HepG2 (cell line): ENCODE data around the gene ENTPD2. TPM values are rescaled to one million over a fixed set of nuclear protein-coding genes. Genes with fewer than 3 reads are reported as not detected.
A peak's percentile ranks its signal among the peaks of the same experiment; 100 is the strongest.

Experiments used
- BHLHE40 ChIP-seq: IDR thresholded peaks from 2 replicates; pipeline ENCODE4 v1.6.1; 2011; ENCODE audit warnings: low read length, improper control_type of control experiment
- DRAP1 ChIP-seq: IDR thresholded peaks from 2 replicates; pipeline ENCODE4 v1.6.1; 2016; ENCODE audit warnings: missing genetic modification reagents, missing compliant biosample characterization
- EEA1 ChIP-seq: sonication (generic); formaldehyde crosslinking; IDR thresholded peaks from 2 replicates; pipeline ENCODE4 v1.5.1; 2020; ENCODE audit warnings: mild to moderate bottlenecking, missing genetic modification reagents, borderline replicate concordance
- FOXK1 ChIP-seq: sonication (generic); formaldehyde crosslinking; IDR thresholded peaks from 2 replicates; pipeline ENCODE4 v1.4.0; 2020; ENCODE audit warnings: low read depth, missing genetic modification reagents, borderline replicate concordance
- NFKBIZ ChIP-seq: IDR thresholded peaks from 2 replicates; pipeline ENCODE4 v1.6.1; 2018; ENCODE audit warnings: missing genetic modification reagents, missing compliant biosample characterization
- NKX3-1 ChIP-seq: sonication (generic); formaldehyde crosslinking; IDR thresholded peaks from 2 replicates; pipeline ENCODE4 v1.5.0; 2020; ENCODE audit warnings: missing genetic modification reagents
- NONO ChIP-seq, 2 experiments: fragments of 450-650 bp in 1 of 2; sonication (generic) in 1 of 2; formaldehyde crosslinking in 1 of 2; IDR thresholded peaks in 1 of 2; conservative IDR thresholded peaks in 1 of 2; 2 replicates each; pipeline versions ENCODE4 v1.6.1 to v1.8.0; 2017 to 2022; ENCODE audit warnings: mild to moderate bottlenecking in 1 of 2, missing genetic modification reagents in 1 of 2, moderate library complexity in 1 of 2
- RORA ChIP-seq: sonication (generic); formaldehyde crosslinking; IDR thresholded peaks from 2 replicates; pipeline ENCODE4 v1.5.0; 2020; ENCODE audit warnings: mild to moderate bottlenecking, missing genetic modification reagents, moderate library complexity
- SALL1 ChIP-seq: sonication (generic); formaldehyde crosslinking; IDR thresholded peaks from 2 replicates; pipeline ENCODE4 v1.8.0; 2022; ENCODE audit warnings: mild to moderate bottlenecking, missing genetic modification reagents
- SIN3A ChIP-seq: IDR thresholded peaks from 2 replicates; pipeline ENCODE4 v1.6.1; 2011; ENCODE audit warnings: low read depth, mild to moderate bottlenecking, control low read depth, low read length, borderline replicate concordance
- SMAD3 ChIP-seq: sonication (generic); formaldehyde crosslinking; IDR thresholded peaks from 2 replicates; pipeline ENCODE4 v1.4.0; 2020; ENCODE audit warnings: missing genetic modification reagents
- STAG1 ChIP-seq: sonication (generic); formaldehyde crosslinking; IDR thresholded peaks from 2 replicates; pipeline ENCODE4 v1.4.0; 2020; ENCODE audit warnings: missing genetic modification reagents
- TSC22D2 ChIP-seq: sonication (generic); formaldehyde crosslinking; IDR thresholded peaks from 2 replicates; pipeline ENCODE4 v1.5.1; 2020; ENCODE audit warnings: missing genetic modification reagents, mild to moderate bottlenecking, borderline replicate concordance
- ZNF274 ChIP-seq: sonication (generic); formaldehyde crosslinking; IDR thresholded peaks from 2 replicates; pipeline ENCODE4 v1.5.1; 2020; ENCODE audit warnings: mild to moderate bottlenecking, missing genetic modification reagents
- ZNF331 ChIP-seq: sonication (generic); formaldehyde crosslinking; IDR thresholded peaks from 2 replicates; pipeline ENCODE4 v1.4.0; 2020; ENCODE audit warnings: missing genetic modification reagents
- ZNF615 ChIP-seq: sonication (generic); formaldehyde crosslinking; IDR thresholded peaks from 2 replicates; pipeline ENCODE4 v1.5.0; 2020; ENCODE audit warnings: mild to moderate bottlenecking, missing genetic modification reagents, borderline replicate concordance
- ZNF879 ChIP-seq: sonication (generic); formaldehyde crosslinking; IDR thresholded peaks from 2 replicates; pipeline ENCODE4 v1.8.1; 2023; ENCODE audit warnings: missing genetic modification reagents
- polyA plus RNA-seq, 8 experiments: library from polyadenylated mRNA; depleted of rRNA in 3 of 8; stranded (reverse) in 7 of 8; unstranded in 1 of 8; fragments of >200 nt; fragmentation: Illumina TruSeq in 4 of 8; extraction: Trizol in 4 of 8; gene quantifications; 2 replicates each; pipeline versions ENCODE4 v1.2.1 to v1.2.3, GENCODE V29; 2011 to 2016; ENCODE audit warnings: low read depth in 4 of 8, missing spikeins in 1 of 8, mixed read lengths in 1 of 8; ENCODE audit not compliant: insufficient read depth in 1 of 8
- total RNA-seq, 5 experiments: library from RNA; depleted of rRNA; stranded (reverse); fragments of >200 nt; fragmentation: Illumina TruSeq; extraction: Trizol; gene quantifications; 2 replicates each; pipeline ENCODE4 v1.2.3, GENCODE V29; 2016; ENCODE audit warnings: low read depth in 1 of 5
- TF ChIP-seq, protein P1 (sequence below): sonication (generic); formaldehyde crosslinking; IDR thresholded peaks from 2 replicates; pipeline ENCODE4 v1.4.0; 2020; ENCODE audit warnings: missing genetic modification reagents
- TF ChIP-seq, protein P2 (sequence below): sonication (generic); formaldehyde crosslinking; IDR thresholded peaks from 2 replicates; pipeline ENCODE4 v1.4.0; 2020; ENCODE audit warnings: missing genetic modification reagents
- TF ChIP-seq, protein P3 (sequence below): sonication (generic); formaldehyde crosslinking; IDR thresholded peaks from 2 replicates; pipeline ENCODE4 v1.5.0; 2020; ENCODE audit warnings: missing genetic modification reagents
- TF ChIP-seq, protein P4 (sequence below): sonication (generic); formaldehyde crosslinking; IDR thresholded peaks from 2 replicates; pipeline ENCODE4 v1.9.0; 2022; ENCODE audit warnings: missing genetic modification reagents, mild to moderate bottlenecking, borderline replicate concordance

ENTPD2 gene
- total and polyA plus RNA-seq, 2 of the 13 experiments (the other 11 are each of a cell fraction or from before 2014, with no cell fraction given), result 0.95 to 3.2 TPM

DNA sequence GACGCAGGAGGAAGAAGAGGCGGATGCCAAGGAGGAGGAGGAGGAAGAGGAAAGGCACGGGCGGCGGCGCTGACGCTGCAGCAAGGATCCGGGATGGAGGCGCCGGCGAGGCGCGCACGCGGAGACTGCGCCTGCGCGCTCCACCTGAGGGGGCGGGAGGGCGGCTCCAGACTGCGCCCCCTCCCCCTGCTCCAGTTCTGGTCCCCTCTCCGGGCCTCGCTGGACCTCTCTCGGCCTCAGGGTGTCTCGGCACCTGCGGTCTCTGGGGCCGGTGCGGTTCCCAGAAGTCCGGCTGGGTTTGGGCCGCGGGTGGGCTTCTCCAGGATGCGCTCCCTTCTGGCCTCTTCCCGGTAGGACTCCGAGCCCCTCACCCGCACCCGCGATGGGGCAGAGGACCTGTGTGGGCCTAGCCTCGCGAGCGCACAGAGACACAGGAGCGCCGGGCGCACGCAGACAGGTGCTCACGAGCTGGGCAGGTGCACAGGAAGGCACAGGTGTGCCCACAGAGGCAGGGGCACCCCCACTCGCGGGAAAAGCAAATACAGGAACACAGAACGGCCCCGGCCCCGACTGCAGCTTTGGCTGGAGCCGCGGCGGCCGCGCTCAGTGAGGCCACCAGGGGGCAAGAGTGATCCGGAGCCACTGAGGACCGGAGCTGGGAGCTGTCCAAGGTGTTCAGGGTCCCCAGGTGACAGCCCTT is 7.6 kb downstream of the ENTPD2 start, which contains the start of gene NPDC1 (continued):
- peak; percentile 84 for TF ChIP-seq NKX3-1 (CRISPR knock-in tag)
- TF ChIP-seq TSC22D2 (CRISPR knock-in tag), result peak; percentile 94
- no peak for TF ChIP-seq NONO (IDR thresholded peaks at IDR 0.05)
- TF ChIP-seq NONO (CRISPR knock-in tag; conservative IDR thresholded peaks at IDR 0.05), result 0 out of 2 replicates have a peak, but pooled peaks have one; percentile 20
- TF ChIP-seq ZNF274 (CRISPR knock-in tag), result peak; percentile 68
- TF ChIP-seq, protein P1, sequence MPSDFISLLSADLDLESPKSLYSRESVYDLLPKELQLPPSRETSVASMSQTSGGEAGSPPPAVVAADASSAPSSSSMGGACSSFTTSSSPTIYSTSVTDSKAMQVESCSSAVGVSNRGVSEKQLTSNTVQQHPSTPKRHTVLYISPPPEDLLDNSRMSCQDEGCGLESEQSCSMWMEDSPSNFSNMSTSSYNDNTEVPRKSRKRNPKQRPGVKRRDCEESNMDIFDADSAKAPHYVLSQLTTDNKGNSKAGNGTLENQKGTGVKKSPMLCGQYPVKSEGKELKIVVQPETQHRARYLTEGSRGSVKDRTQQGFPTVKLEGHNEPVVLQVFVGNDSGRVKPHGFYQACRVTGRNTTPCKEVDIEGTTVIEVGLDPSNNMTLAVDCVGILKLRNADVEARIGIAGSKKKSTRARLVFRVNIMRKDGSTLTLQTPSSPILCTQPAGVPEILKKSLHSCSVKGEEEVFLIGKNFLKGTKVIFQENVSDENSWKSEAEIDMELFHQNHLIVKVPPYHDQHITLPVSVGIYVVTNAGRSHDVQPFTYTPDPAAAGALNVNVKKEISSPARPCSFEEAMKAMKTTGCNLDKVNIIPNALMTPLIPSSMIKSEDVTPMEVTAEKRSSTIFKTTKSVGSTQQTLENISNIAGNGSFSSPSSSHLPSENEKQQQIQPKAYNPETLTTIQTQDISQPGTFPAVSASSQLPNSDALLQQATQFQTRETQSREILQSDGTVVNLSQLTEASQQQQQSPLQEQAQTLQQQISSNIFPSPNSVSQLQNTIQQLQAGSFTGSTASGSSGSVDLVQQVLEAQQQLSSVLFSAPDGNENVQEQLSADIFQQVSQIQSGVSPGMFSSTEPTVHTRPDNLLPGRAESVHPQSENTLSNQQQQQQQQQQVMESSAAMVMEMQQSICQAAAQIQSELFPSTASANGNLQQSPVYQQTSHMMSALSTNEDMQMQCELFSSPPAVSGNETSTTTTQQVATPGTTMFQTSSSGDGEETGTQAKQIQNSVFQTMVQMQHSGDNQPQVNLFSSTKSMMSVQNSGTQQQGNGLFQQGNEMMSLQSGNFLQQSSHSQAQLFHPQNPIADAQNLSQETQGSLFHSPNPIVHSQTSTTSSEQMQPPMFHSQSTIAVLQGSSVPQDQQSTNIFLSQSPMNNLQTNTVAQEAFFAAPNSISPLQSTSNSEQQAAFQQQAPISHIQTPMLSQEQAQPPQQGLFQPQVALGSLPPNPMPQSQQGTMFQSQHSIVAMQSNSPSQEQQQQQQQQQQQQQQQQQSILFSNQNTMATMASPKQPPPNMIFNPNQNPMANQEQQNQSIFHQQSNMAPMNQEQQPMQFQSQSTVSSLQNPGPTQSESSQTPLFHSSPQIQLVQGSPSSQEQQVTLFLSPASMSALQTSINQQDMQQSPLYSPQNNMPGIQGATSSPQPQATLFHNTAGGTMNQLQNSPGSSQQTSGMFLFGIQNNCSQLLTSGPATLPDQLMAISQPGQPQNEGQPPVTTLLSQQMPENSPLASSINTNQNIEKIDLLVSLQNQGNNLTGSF (CRISPR knock-in tag), result 0 out of 2 replicates have a peak, but pooled peaks have one; percentile 60
- no peak for TF ChIP-seq RORA
- TF ChIP-seq DRAP1 (CRISPR knock-in tag), result 0 out of 2 replicates have a peak, but pooled peaks have one; percentile 23
- TF ChIP-seq, protein P2, sequence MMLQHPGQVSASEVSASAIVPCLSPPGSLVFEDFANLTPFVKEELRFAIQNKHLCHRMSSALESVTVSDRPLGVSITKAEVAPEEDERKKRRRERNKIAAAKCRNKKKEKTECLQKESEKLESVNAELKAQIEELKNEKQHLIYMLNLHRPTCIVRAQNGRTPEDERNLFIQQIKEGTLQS (CRISPR knock-in tag), result peak; percentile 49; the same call in 1 of the 2 replicates
- TF ChIP-seq ZNF615 (CRISPR knock-in tag), result peak; percentile 73; the same call in 1 of the 2 replicates
- no peak for TF ChIP-seq BHLHE40
- TF ChIP-seq NFKBIZ (CRISPR knock-in tag), result 0 out of 2 replicates have a peak, but pooled peaks have one; percentile 73
- peak; percentile 83 for TF ChIP-seq STAG1
- TF ChIP-seq ZNF879 (CRISPR knock-in tag), result 0 out of 2 replicates have a peak, but pooled peaks have one; percentile 50
- TF ChIP-seq SIN3A, result peak; percentile 94; the same call in 1 of the 2 replicates
- peak; percentile 87 for TF ChIP-seq ZNF331 (CRISPR knock-in tag)
- peak; percentile 66; the same call in 1 of the 2 replicates for TF ChIP-seq FOXK1 (CRISPR knock-in tag)
- TF ChIP-seq SALL1, result peak; percentile 93
- TF ChIP-seq, protein P3, sequence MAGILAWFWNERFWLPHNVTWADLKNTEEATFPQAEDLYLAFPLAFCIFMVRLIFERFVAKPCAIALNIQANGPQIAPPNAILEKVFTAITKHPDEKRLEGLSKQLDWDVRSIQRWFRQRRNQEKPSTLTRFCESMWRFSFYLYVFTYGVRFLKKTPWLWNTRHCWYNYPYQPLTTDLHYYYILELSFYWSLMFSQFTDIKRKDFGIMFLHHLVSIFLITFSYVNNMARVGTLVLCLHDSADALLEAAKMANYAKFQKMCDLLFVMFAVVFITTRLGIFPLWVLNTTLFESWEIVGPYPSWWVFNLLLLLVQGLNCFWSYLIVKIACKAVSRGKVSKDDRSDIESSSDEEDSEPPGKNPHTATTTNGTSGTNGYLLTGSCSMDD (CRISPR knock-in tag), result peak; percentile 88
- peak; percentile 60; the same call in 1 of the 2 replicates for TF ChIP-seq EEA1 (CRISPR knock-in tag)
- TF ChIP-seq, protein P4, sequence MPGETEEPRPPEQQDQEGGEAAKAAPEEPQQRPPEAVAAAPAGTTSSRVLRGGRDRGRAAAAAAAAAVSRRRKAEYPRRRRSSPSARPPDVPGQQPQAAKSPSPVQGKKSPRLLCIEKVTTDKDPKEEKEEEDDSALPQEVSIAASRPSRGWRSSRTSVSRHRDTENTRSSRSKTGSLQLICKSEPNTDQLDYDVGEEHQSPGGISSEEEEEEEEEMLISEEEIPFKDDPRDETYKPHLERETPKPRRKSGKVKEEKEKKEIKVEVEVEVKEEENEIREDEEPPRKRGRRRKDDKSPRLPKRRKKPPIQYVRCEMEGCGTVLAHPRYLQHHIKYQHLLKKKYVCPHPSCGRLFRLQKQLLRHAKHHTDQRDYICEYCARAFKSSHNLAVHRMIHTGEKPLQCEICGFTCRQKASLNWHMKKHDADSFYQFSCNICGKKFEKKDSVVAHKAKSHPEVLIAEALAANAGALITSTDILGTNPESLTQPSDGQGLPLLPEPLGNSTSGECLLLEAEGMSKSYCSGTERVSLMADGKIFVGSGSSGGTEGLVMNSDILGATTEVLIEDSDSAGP (CRISPR knock-in tag), result peak; percentile 82
- peak; percentile 96 for TF ChIP-seq SMAD3 (CRISPR knock-in tag)
